A673 (cell line): ENCODE measurements around the gene TXNL4B. TPM values are rescaled to one million over a fixed set of nuclear protein-coding genes. Genes with fewer than 3 reads are reported as not detected.

Experiments used
- BruUV-seq: library from RNA; stranded (reverse); fragments of 400-500 nt; replicated peaks from 2 replicates; lab custom pipeline; 2021; lab: Mats Ljungman, UMichigan
- CTCF ChIA-PET: fragments of 300-600 bp; sonication (Branson Sonifier 250); formaldehyde crosslinking; loops from one replicate; lab custom pipeline; 2022; ENCODE audit warnings: antibody characterized with exemption; lab: Charles Lee
- POLR2A ChIA-PET: fragments of 300-600 bp; sonication (Branson Sonifier 250); formaldehyde crosslinking; loops from one replicate; lab custom pipeline; 2022; ENCODE audit warnings: antibody characterized with exemption; ENCODE audit not compliant: low non-redundant PET; lab: Charles Lee
- DNase-seq: peaks from one replicate; pipeline ENCODE4 v3.0.0-alpha.2; 2015; ENCODE audit warnings: low spot score
- H3K27ac ChIP-seq: fragments of 200-600 bp; sonication (generic); 2 replicates; pipeline ENCODE4 v1.5.1; 2016; ENCODE audit warnings: mixed run types, low read depth, mild to moderate bottlenecking, mixed read lengths, antibody characterized with exemption, low read length; ENCODE audit not compliant: poor library complexity, severe bottlenecking
- H3K27me3 ChIP-seq: fragments of 200-600 bp; sonication (generic); replicated peaks from 2 replicates; pipeline ENCODE4 v1.6.1; 2017; ENCODE audit warnings: mixed run types, low read depth, mild to moderate bottlenecking, mixed read lengths, antibody characterized with exemption, low read length; ENCODE audit not compliant: insufficient read depth, poor library complexity
- H3K36me3 ChIP-seq: fragments of 200-600 bp; sonication (generic); 2 replicates; pipeline ENCODE4 v1.6.1; 2016; ENCODE audit warnings: mixed run types, mild to moderate bottlenecking, mixed read lengths, antibody characterized with exemption, low read length; ENCODE audit not compliant: insufficient read depth, poor library complexity, severe bottlenecking
- H3K4me1 ChIP-seq: fragments of 200-600 bp; sonication (generic); 2 replicates; pipeline ENCODE4 v1.6.1; 2017; ENCODE audit warnings: mixed run types, mild to moderate bottlenecking, mixed read lengths, antibody characterized with exemption, low read length; ENCODE audit not compliant: insufficient read depth, poor library complexity, severe bottlenecking
- H3K4me3 ChIP-seq: fragments of 200-600 bp; sonication (generic); 2 replicates; pipeline ENCODE4 v1.5.1; 2016; ENCODE audit warnings: low read depth, mixed run types, mild to moderate bottlenecking, mixed read lengths, low read length; ENCODE audit not compliant: poor library complexity, severe bottlenecking
- H3K9me3 ChIP-seq: fragments of 200-600 bp; sonication (generic); 2 replicates; pipeline ENCODE4 v1.6.1; 2016; ENCODE audit warnings: mixed run types, low read depth, mild to moderate bottlenecking, mixed read lengths, antibody characterized with exemption, low read length; ENCODE audit not compliant: poor library complexity, severe bottlenecking
- EZH2 ChIP-seq: fragments of 200-600 bp; sonication (generic); IDR thresholded peaks from 2 replicates; pipeline ENCODE4 v1.6.1; 2017; ENCODE audit warnings: borderline replicate concordance, low read depth, mild to moderate bottlenecking, mixed read lengths, antibody characterized with exemption, low read length; ENCODE audit not compliant: poor library complexity, severe bottlenecking
- intact Hi-C: fragments of 100-400 bp; cut with micrococcal nuclease; formaldehyde crosslinking; loops from one replicate; pipeline ENCODE4 v1.10.0; 2022; ENCODE audit not compliant: unreplicated experiment
- total RNA-seq: library from RNA; stranded (reverse); gene quantifications from 2 replicates; pipeline ENCODE4 v1.2.3, GENCODE V29; 2021
- TF ChIP-seq, protein P1 (sequence below): fragments of 300-800, 200-600 bp; sonication (generic); conservative IDR thresholded peaks from 2 replicates; pipeline ENCODE4 v1.5.1; 2017; ENCODE audit warnings: low read depth, mild to moderate bottlenecking, antibody characterized with exemption, low read length, moderate library complexity, mixed read lengths

TXNL4B gene
- total RNA-seq, 1 experiment from 2014 or later: 15.8 TPM

DNA sequence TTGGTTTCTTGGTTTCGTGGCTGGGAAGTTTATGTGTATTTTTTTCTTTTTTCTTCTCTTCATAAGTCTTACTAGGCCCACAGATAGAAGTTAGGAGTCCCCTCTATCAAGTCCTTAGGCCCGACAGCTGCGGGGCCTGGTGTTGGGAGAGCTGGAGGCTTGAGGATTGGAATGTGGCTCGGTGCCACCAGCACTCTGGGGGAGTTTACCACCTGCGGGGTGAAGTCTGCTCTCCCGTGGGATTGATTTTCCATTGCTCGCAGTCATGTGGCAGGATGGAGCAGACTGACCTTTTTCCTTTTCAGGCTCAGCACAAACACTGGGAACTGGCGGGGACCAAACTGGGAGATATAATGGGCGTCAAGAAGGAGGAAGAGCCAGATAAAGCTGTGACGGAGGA, 7.8 kb upstream of the TXNL4B start:
- H3K4me1 ChIP-seq: no peaks in the 10 kb centered on the region
- H3K36me3 ChIP-seq: peaks cover 91% of the 10 kb centered on the region
- DNase-seq: no peak
- intact Hi-C loops: no loop called here
- BruUV-seq: no TSS peak
- no peak overlapping the region for H3K4me3 ChIP-seq
- CTCF ChIA-PET: no interaction called here
- no peak overlapping the region for H3K27ac ChIP-seq
- POLR2A ChIA-PET: no interaction called here
- H3K27me3 ChIP-seq: no peaks in the 10 kb centered on the region
- TF ChIP-seq EZH2: no peak
- TF ChIP-seq, protein P1, sequence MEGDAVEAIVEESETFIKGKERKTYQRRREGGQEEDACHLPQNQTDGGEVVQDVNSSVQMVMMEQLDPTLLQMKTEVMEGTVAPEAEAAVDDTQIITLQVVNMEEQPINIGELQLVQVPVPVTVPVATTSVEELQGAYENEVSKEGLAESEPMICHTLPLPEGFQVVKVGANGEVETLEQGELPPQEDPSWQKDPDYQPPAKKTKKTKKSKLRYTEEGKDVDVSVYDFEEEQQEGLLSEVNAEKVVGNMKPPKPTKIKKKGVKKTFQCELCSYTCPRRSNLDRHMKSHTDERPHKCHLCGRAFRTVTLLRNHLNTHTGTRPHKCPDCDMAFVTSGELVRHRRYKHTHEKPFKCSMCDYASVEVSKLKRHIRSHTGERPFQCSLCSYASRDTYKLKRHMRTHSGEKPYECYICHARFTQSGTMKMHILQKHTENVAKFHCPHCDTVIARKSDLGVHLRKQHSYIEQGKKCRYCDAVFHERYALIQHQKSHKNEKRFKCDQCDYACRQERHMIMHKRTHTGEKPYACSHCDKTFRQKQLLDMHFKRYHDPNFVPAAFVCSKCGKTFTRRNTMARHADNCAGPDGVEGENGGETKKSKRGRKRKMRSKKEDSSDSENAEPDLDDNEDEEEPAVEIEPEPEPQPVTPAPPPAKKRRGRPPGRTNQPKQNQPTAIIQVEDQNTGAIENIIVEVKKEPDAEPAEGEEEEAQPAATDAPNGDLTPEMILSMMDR: no peak
- H3K9me3 ChIP-seq: no peaks in the 10 kb centered on the region

DNA sequence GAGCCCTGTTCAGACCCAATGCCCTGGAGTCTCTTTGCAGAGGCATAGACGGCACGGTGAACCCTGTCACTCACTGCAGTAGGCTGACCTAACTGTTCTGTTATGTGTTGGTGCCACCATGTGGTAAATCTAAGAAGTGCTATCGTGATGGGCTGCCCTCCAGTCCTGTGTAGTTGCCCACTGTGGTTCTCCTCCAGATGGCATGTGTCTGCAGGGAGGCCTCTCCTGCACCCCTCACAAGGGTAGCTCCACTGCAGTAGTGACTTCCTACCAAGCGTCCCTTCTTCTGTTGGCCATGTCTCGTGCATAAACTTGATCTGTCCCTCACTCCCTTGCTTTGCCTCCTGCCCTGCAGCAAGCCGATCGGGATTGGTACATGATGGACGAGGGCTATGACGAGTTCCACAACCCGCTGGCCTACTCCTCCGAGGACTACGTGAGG, 6.0 kb upstream of the TXNL4B start:
- H3K4me1 ChIP-seq: peaks cover 8% of the 10 kb centered on the region
- POLR2A ChIA-PET: no interaction called here
- no peaks in the 10 kb centered on the region for H3K27me3 ChIP-seq
- peak; percentile 65 for DNase-seq
- CTCF ChIA-PET: interaction anchor here (0.6 to 0.8 kb wide), 2 partner anchors 22 to 33 kb away, joined by 3 read pairs; no protein-coding TSS in a partner anchor
- H3K36me3 ChIP-seq: peaks cover 78% of the 10 kb centered on the region
- TF ChIP-seq, protein P1: peak; percentile 64
- TF ChIP-seq EZH2: no peak
- intact Hi-C loops: no loop called here
- no TSS peak for BruUV-seq
- H3K4me3 ChIP-seq: no peak overlapping the region
- no peak overlapping the region for H3K27ac ChIP-seq
- H3K9me3 ChIP-seq: no peaks in the 10 kb centered on the region

DNA sequence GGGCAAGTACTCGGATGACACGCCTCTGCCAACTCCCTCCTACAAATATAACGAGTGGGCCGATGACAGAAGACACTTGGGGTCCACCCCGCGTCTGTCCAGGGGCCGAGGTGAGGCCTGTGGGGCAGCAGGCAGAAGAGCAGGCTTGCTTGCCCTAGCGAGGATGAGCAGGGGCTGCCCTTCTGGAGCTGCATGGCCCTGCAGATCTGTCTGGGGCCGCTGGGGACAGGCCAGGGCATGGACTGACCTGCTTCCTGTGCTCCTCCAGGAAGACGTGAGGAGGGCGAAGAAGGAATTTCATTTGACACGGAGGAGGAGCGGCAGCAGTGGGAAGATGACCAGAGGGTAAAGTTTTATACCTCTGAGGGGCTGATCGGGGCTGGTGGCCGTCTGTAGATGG, 5.5 kb upstream of the TXNL4B start:
- H3K9me3 ChIP-seq: no peaks in the 10 kb centered on the region
- no peak overlapping the region for H3K4me3 ChIP-seq
- H3K27ac ChIP-seq: no peak overlapping the region
- H3K27me3 ChIP-seq: no peaks in the 10 kb centered on the region
- peaks cover 73% of the 10 kb centered on the region for H3K36me3 ChIP-seq
- CTCF ChIA-PET: no interaction called here
- POLR2A ChIA-PET: no interaction called here
- intact Hi-C loops: no loop called here
- peaks cover 8% of the 10 kb centered on the region for H3K4me1 ChIP-seq
- no peak for DNase-seq
- no peak for TF ChIP-seq EZH2
- TF ChIP-seq, protein P1: no peak
- no TSS peak for BruUV-seq
